NCI-H510A treated with DMSO at 0.1 percent for 48 hours (cell line): ENCODE data around the gene NEURL1B.
"Not testable (repeated sequence)": the region's sequence is repeated elsewhere in the genome, so short reads cannot be mapped to it uniquely, and the experiment has no call there.

Source experiments
- DNase-seq: peaks from one replicate; lab custom pipeline; 2025; lab: John Stamatoyannopoulos, UW

The NEURL1B gene

DNA sequence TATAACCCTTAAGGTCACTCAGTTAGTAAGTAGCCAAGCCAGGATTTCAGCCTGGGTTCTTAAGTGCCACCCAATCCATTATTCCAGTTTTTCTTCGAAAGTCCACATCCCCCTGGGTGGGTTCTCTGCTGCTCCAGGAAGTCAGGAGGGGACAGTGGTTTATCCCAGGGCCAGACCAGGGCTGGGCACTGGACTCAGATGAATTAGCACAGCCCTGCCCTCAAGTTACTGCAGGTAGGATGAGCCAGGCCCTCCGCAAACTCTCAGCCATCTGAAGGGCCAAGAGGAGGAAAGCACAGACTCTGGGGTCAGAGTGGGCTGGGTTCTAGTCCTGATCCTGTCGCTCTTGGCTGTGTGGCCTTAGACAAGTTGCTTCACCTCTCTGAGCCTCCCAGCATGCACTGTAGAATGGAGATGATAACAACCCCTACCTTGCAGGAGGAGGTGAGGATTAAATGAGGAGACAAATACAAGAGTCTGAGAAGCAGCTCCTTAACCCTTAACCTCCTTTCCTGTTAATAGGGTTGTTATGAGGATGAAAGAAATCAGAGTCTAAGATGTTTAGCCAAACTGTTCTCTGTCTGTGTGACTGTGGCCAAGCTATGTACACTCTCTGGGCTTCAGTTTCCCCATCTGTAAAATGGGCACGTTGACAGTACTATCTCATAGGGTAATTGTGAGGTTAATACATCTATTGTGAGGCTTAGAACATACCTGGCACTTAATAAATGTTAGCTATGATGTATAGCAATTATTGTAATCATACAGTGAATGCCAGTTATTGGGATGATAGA lies 6.8 kb upstream of the NEURL1B start:
- DNase-seq, result no peak

DNA sequence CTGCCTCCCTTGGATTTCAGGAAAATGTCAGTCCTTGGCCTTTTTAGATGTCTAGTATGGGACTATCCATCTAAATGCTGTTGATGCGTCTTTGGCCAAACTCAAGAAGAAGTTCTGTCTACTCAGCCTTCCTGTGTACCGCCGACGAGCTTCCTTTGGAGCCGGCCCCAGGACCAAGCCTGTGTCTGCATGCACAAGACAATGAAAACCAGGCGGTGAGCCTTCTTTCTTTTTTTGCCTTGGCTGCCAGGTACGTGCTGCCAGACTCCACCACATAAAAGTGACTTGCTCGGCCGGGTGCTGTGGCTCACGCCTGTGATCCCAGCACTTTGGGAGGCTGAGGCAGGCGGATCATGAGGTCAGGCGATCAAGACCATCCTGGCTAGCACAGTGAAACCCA lies 6.0 kb upstream of the NEURL1B start:
- no peak for DNase-seq

DNA sequence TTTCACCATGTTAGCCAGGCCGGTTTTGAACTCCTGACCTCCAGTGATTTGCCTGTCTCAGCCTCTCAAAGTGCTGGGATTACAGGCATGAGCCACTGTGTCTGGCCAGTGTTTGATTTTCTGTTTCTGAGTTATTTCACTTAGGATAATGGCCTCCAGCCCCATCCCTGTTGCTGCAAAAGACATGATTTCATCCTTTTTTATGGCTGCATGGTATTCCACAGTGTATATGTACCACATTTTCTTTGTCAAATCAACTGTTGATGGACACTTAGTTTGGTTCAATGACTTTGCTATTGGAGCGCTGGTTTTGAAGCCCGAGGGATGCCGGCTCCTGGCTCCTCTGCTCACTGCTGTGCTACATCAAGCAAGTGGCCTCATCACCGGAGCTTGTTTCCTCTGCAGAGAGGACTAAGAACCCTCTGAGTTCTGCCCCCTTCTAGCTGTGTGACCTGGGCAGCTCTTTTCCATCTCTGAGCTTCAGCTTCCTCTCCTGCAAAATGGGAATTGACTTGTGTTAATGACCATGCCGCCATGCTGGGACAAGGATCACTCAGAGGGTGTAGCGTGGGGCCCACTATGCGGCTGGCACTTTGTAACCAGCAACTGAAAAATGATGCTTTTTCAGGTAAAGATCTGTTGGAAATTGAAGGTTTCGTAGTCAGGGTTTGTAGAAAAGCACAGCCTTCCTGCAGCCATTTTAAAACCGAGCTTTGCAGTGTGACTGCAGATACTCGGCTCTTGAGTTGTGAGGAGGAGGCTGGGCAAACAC lies 4.6 kb upstream of the NEURL1B start:
- DNase-seq, result no peak

DNA sequence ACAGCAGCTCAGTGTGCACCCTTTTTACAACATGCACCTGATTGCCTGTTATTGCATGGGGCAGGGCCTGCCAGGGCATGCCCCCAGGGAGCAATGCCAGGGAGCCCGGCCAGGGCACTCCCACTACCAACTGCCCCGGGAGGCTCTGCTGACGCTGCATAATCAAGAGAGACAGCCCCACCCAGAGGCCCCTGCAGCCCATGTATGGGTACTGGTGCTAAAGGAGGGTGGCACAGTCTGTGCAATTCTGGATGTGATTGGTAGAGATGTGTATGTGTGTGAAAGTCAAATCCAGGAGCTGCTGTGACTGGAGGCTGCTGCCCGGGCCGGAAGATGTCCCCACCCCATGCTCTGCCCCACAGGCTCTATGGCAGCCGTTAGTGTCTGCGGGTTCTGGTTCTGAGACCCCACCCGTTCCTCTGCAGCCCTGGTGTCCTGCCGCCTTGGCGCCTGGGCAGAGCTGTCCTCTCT lies 3.9 kb upstream of the NEURL1B start:
- DNase-seq, result peak; percentile 88

DNA sequence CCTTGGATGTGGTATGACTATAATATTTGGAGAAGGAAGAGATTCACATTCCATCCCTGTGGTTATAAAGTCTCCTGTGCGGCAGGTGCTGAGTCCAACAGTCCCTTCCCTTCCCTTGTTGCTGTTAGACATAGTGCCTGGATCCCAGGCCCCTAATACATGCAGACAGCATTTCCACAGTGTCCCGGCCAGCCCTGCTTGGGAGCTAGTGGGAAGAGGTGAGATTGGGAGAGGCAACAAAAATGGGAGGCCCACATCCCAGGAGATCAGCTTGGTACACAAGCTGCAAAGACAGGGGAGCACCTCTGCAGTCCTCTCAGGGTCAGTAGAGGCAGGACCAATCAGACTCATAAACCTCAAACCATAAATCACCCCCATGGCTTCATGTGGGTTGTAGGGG lies 3.3 kb upstream of the NEURL1B start:
- no peak for DNase-seq

DNA sequence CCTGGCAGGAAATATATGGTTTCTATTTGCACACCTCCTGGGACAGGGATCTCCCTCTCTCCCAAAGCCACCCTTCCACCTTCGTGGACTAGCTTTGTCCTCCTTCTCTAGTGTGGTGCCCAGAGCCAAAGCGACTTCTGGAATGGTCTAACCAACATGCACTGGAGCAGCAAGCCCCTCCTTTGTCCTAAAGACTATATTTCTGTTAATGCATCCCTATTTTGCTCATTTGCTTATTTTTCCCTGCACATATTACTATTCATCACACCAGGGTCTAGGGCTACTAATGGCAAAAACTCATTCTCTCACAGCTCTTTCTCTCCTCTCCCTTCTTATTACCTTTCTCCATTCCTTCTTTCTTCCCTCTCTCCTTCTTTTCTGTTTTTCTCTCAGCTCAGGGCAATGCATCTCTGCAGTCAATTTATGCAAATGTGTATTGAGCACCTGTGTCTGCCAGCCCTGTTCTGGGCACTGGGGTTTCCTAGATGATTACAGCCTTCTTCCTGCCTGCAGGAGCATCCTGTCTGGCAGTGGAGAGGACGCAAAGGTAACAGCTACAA lies 2.8 kb upstream of the NEURL1B start:
- DNase-seq, result peak; percentile 20

DNA sequence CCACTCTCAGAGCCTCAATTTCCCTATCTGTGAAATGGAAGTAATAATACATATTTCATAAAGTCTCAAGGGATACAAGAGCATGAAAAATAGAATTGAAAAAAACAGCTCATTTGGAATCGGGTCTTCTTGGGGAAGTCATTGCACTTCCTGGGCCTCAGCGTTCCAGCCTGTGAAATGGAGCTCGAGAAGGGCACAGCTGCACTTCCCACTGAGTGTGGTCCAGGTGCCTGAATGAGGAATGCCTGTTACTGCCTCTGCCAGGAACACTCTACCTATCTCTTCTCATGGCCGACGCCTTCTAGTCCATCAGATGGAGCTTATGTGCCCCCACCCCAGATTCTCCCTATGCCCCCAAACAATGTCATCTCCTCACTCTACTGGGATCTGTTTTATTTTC lies 924 bp upstream of the NEURL1B start:
- DNase-seq, result no peak

DNA sequence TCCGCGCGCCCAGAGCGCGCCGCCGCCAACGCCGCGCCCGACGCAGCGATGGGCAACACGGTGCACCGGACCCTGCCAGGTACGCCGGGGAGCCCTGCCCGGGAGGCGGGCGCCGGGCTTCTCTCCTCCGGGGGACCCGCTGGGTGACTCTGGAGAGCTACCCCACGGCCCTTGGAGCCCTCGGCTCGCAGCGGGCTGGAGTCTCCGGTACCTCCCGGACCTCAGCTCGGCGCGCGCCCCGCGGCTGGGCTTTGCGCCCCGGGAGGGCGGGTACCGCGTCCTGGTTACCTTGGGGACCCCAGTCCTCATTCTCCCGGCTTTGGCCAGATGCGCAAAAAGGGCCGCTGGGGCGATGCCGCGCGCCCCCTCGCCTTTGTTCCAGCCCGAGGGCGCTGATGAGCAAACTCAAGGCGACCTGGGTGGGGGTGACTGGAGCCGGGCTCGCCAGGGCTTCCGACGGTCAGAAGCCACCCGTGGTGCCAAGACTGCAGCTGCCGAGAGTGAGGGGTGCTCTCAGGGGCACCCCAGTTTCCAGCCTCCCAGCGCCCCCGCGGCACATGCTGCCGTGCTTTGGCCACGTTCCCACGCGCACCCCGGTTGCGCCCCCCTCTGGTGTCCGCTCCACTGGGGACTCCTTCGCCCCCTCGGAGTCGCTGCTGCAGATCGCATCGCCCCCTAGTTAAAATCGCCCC lies 442 bp downstream of the NEURL1B start:
- no peak for DNase-seq

DNA sequence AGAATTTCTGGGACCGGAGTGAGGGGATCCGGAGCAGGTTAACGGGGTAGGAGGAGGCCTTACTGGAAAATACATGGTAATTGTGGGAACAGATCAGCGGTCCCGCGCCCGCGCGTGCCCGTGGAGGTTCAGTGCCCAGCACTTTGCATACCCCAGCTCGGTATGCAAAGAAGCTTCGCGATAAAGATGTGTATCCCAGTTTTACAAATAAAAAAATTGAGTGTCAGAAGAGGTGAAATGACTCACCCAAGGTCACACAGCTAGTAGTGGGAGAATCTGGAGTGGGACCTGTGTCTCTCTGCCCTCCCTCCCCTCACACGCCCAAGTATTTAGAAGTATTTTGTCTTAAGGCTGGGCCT lies 967 bp downstream of the NEURL1B start:
- DNase-seq, result no peak

DNA sequence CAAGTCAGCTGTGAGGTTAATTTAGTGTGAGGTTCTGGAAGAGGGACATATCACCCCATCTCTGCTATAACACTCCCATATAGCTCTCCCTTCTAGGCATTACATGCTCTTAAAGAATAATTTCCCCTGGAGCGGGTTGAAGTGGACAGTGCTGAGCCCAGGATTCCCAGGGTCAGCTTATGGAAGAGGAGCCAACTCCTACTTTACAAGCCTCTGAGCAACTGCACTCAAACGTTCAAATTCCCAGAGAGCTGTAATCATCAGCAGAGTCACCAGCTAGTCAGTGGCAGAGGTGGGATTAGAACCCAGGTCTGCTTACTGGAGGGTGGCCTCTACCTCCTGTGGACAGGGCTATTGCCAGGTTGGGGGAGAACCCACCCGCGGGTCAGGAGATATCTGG lies 1.4 kb downstream of the NEURL1B start:
- peak; percentile 12 for DNase-seq

DNA sequence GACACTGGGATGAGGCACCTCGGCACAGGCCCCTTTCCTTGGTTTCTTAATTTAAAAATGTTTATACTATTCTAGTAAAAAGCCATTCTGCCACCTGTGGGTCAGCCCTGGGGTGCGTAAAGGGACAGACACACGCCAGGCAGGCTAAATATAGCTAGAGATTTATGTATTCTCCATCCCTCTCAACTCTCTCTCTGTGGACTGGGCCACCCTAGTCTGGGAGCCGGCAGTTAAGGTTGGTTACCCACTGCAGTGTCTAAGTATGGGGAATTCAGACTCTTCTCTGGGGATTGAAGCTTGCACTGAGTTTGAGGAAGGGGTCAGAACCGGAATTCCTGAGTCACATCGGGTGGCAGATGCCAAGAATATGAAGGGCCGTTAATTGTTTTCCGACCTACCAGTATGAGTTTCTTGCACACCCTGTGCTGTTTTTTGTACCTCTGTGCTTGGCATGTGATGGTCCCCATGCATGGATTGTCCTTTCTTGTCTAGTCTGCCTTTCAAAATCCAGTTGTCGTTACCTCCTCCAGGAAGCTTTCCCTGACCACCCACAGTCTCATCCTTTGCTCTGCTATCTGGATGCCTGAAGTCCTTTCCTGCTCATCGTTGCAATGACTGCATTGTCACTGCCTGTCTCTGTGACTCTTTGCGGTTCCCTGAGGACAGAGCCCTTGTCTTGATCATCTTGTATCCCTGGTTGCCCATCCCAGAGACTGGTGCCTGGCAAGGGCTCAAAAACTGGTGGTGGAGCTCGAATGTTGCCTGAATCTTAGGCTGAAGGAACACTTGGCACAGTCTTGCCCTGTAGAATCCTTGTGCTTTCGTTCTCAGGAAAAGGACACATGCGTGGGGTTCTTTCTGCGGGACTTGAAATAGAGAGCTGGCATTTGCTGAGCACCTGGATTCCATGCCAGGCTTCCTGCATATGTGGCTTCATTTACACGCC lies 2.1 kb downstream of the NEURL1B start:
- DNase-seq, result no peak

DNA sequence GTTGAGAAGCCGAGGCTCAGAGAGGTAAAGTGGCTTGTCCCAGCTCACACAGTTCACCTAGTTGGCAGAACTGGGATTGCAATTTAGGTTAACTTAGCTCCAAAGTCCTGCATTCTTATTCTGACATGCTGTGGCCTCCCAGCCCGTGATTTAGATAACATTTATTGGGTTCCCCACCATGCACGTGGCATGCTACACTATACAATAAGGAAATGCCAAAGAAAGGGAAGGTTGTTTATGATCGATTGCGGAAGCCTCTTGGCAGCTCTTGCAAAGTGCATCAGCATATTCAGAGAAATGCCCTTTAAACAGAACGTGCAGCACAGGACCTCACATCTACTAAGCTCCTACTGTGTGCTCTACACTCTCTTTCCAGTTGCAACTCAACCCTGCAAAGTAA lies 3.2 kb downstream of the NEURL1B start:
- DNase-seq, result no peak

DNA sequence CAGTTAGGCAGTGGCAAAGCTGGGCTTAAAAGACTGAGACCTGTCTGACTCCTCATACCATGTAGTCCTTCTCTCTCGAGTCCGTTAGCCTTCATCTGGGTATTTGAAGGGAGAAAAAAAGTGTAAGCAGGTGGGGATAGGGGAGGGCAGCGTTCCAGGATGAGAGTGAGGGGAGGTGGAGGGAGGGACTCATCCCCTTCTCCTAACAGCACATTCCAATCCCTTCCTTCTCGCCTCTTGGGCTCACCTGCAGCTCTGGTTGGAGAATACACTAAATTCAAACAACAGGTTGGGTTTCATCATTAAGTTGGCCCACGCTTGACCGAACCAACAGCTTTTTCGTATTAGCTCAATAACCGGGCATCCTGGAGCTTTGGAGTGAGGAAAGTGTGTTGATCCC lies 3.6 kb downstream of the NEURL1B start:
- no peak for DNase-seq

DNA sequence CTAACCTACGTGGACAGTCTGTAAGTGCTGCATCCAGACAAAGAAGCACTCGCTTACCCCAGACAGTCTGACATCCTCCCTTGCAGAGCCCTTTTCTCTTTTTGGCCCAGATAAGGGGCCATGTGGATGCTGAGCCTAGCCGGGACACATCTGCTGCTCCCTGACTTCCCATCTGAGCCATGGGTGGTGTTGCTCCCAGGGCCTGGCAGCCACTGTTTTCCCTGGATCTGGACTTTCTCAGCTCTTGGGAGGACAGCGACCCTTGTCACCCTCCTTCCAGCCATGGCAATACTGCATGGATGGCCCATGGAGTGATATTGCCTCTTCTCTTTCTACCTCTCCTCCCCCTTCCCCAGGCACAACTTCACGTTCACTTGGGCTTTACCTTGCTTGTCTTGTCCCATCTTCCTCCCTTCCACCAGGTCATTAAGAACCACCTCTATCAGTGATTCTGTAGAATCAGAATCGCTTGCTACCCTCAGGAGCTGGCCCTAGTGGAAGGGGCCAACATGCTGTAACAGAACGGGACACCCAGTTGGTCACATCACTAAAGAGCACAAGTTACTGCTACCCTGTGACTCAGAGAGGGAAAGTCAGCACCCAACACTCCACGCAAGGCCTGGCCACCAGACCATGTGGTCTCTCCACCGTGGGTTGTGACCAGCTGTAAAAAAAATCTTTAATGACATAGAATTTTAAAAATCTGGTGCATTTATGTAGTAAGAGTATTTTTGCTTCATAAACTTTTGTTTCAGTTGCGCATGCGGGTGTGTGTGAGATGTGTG lies 4.4 kb downstream of the NEURL1B start:
- DNase-seq, result no peak

DNA sequence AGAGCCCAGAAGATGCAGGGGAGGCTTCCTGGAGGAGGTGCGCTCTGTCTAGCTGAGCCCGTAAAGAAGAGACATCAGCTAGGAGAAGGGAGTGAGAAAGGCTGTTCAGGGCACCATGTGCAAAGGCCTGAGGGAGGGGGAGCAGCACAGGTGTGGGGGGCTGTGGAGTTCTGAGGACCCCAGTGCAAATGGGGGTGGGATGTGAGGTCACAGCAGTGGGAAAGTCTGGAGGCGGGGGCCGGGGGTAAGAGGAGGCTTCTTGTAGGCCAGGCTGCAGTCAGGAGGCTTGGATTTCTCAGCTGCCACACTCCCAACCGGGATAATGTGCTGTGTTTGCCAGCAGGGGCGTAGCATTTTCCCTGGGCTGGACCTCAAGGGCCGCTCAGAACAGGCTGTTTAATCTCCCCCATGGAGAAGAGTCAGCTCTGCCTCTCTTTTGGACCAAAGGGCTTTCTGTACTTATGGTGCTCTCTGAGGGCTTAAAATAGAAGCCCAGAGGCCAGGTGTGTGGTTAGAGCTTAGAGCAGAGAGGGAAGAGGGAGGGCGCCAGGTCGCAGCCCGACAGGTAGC lies 5.7 kb downstream of the NEURL1B start:
- peak; percentile 86 for DNase-seq

DNA sequence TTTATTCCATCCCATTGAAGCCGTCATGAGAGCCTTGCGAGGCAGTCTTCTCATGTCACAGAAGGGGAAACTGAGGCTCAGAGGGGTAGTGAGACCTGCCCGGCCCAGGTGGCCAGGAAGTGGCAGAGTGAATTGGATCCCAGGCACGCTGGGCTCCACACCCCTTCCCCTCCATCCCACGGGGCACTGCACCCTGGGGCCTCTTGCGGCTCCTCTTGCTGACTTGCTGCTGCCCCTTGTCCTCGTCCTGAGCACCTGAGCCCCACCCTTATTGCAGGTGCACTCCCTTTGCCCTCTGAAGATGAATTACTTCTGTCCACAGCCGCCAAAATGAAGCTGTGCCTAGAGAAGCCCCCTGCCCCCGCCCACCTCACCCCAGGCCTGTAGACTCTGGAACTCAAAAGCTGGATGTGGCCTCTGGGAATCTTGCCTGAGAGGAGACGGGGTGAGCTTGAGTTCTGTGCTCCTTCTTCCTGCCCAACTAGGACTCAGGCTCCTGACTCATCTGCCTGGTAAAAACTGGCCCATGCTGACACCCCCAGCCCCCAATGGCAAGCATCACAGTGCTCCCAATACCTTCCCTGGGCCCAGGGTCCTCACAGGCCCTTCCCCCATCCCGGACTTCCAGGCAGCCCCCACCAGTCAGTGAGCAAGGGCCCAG lies 6.4 kb downstream of the NEURL1B start:
- no peak for DNase-seq

DNA sequence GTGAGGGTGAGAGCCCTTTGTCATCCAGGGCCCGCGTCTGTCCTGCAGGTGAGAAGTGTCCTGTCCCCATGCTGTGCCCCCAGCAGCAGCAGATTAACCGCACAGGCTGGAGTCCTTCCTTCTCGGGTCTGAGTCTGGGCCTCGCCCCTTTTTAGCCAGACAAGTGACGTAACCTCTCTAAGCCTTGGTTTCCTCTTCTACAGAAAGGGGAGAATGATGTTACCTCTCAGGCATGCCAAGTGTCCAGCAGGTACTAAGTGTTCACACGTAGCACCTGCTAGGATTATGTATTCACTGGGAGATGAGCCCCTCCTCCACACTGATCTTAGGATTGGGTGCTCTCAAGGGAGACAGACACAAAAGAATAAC lies 6.9 kb downstream of the NEURL1B start:
- peak; percentile 82 for DNase-seq

DNA sequence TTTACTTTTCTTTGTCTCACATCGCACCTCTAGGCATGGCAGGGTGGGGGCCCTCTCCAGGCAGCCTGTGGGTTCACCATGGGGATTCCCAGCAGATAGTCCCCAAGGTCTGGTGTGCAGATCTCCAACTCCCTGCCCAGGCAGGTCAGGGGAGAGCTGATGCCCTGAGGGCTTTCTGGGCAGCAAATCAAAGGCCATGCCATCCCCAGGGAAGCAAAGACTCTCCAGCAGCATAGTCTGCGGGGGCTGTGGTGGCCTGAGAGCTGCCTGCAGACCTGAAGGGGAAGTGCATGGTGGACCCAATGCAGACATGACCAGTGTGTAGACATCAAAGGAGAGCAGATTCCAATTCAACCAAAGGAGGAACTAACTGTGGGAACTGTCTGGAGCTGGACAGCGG lies 7.7 kb downstream of the NEURL1B start:
- no peak for DNase-seq

DNA sequence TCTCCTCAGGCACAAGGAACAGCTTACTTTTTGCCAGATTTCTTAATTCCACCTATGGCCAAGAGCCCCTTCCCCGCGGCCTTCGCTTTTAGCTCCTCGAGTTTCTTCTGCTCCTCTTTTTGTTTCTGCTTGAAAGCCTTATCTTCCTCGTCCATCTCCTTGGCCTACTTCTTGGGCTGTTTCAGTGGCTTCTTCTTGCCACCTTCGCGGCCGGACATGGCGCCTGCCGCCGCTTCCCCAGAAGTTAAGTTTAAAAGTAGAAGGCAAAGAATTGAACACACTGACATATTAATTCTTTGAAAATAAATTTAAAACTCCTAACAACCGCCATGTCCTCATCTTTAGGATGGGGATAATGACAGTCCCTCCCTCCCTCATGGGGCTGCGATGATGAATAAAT lies 15.4 kb downstream of the NEURL1B start:
- not testable (repeated sequence) for DNase-seq
